K562 (cell line): ENCODE measurements around the gene ZNF48. TPM values are rescaled to one million over a fixed set of nuclear protein-coding genes. Genes with fewer than 3 reads are reported as not detected.

ENCODE experiments used
- ATF1 ChIP-seq, 2 experiments: fragments of 450-650 bp in 1 of 2; IDR thresholded peaks; 2 replicates each; pipeline ENCODE4 v1.6.1; 2016; ENCODE audit warnings: missing compliant biosample characterization in 1 of 2, missing genetic modification characterization in 1 of 2
- FOXM1 ChIP-seq, 2 experiments: fragments of 450-650 bp in 1 of 2; sonication (generic) in 1 of 2; formaldehyde crosslinking in 1 of 2; IDR thresholded peaks; 2 replicates each; pipeline versions ENCODE4 v1.6.1 to v1.9.0; 2017 to 2022; ENCODE audit warnings: low read depth in 2 of 2, mild to moderate bottlenecking in 2 of 2, missing genetic modification reagents in 1 of 2, moderate library complexity in 1 of 2
- MYC ChIP-seq, 2 experiments: fragments of 250-450 bp in 1 of 2; sonication (Bioruptor Pico) in 1 of 2; IDR thresholded peaks; 2 replicates each; pipeline versions ENCODE4 v1.5.1 to v1.6.1; 2012 to 2021; ENCODE audit warnings: low read depth in 2 of 2, borderline replicate concordance in 1 of 2, improper control_type of control experiment in 1 of 2, low read length in 1 of 2, mild to moderate bottlenecking in 1 of 2, moderate library complexity in 1 of 2
- RAD51 ChIP-seq: fragments of 450-650 bp; IDR thresholded peaks from 2 replicates; pipeline ENCODE4 v1.7.1; 2016; ENCODE audit warnings: low read depth, mild to moderate bottlenecking, borderline replicate concordance
- SMARCC2 ChIP-seq: fragments of 450-650 bp; IDR thresholded peaks from 2 replicates; pipeline ENCODE4 v1.6.1; 2017; ENCODE audit warnings: antibody characterized with exemption, moderate library complexity, mild to moderate bottlenecking, low read depth
- XRCC3 ChIP-seq: fragments of 450-650 bp; IDR thresholded peaks from 2 replicates; pipeline ENCODE4 v1.6.1; 2017; ENCODE audit warnings: mild to moderate bottlenecking, moderate library complexity
- ZBED1 ChIP-seq: IDR thresholded peaks from 2 replicates; pipeline ENCODE4 v1.6.1; 2014
- ZNF140 ChIP-seq: fragments of 250-450 bp; sonication (Bioruptor Pico); IDR thresholded peaks from 2 replicates; pipeline ENCODE4 v1.8.0; 2021; ENCODE audit warnings: moderate library complexity, mild to moderate bottlenecking, inconsistent platforms
- ZNF318 ChIP-seq, 2 experiments: fragments of 450-650 bp; IDR thresholded peaks; 2 replicates each; pipeline ENCODE4 v1.6.1; 2016; ENCODE audit warnings: mild to moderate bottlenecking in 2 of 2, borderline replicate concordance in 1 of 2, low read depth in 1 of 2, moderate library complexity in 1 of 2
- ZNF592 ChIP-seq: fragments of 450-650 bp; IDR thresholded peaks from 2 replicates; pipeline ENCODE4 v1.6.1; 2017; ENCODE audit warnings: antibody characterized with exemption, mild to moderate bottlenecking
- ZNF639 ChIP-seq, 2 experiments: fragments of 200-800 bp in 1 of 2; sonication (Bioruptor generic) in 1 of 2; sonication (generic) in 1 of 2; formaldehyde crosslinking in 1 of 2; IDR thresholded peaks in 1 of 2; conservative IDR thresholded peaks in 1 of 2; 2 replicates each; pipeline versions ENCODE4 v1.5.0 to v1.6.1; 2016 to 2020; ENCODE audit warnings: missing compliant biosample characterization in 1 of 2, missing genetic modification characterization in 1 of 2, missing genetic modification reagents in 1 of 2
- polyA plus RNA-seq, 8 experiments: library from polyadenylated mRNA; depleted of rRNA in 4 of 8; stranded (reverse) in 5 of 8; unstranded in 3 of 8; fragments of >200 nt; fragmentation: Nextera tagmentation in 2 of 8; fragmentation: Illumina TruSeq in 1 of 8; extraction: Ambion mirVana in 2 of 8; extraction: Trizol in 1 of 8; gene quantifications; 2 replicates each; pipeline versions ENCODE4 v1.2.1 to v1.2.3, GENCODE V29; 2011 to 2014; ENCODE audit warnings: inconsistent platforms in 1 of 8, missing spikeins in 1 of 8
- total RNA-seq, 7 experiments: library from RNA; depleted of rRNA in 6 of 7; stranded (reverse); fragments of >200 nt in 6 of 7; fragmentation: Illumina TruSeq in 2 of 7; extraction: Trizol in 2 of 7; gene quantifications; 2 replicates each; pipeline versions ENCODE4 v1.2.1 to v1.2.3, GENCODE V29; 2011 to 2021; ENCODE audit warnings: low replicate concordance in 1 of 7

ZNF48 gene
- total and polyA plus RNA-seq, 9 of the 15 experiments (the other 6 are each of a cell fraction or from before 2014, with no cell fraction given): 0.38 to 11.6 (median 4.7) TPM

GRCh38 chr16:30429678-30430427 lies 34.6 kb downstream of the ZNF48 start, which contains the start of gene DCTPP1 (continued):
- TF ChIP-seq ZNF318 (IDR thresholded peaks at IDR 0.05; ENCODE audit: borderline replicate concordance in 1 of 2, low read depth in 1 of 2): no peak
- TF ChIP-seq MYC (IDR thresholded peaks at IDR 0.05; ENCODE audit: low read depth, low read length): peak; percentile 88
- TF ChIP-seq MYC (CRISPR knock-in tag; IDR thresholded peaks at IDR 0.05; ENCODE audit: borderline replicate concordance, low read depth): peak; percentile 91; the same call in 1 of the 2 replicates
- no peak for TF ChIP-seq ZNF639 (CRISPR knock-in tag; conservative IDR thresholded peaks at IDR 0.05 in 1 of 2, IDR thresholded peaks at IDR 0.05 in 1 of 2)
- no peak for TF ChIP-seq ATF1 (CRISPR knock-in tag; IDR thresholded peaks at IDR 0.05)
- peak; percentile 91 for TF ChIP-seq ATF1 (tag; IDR thresholded peaks at IDR 0.05)
- no peak for TF ChIP-seq ZNF592
- TF ChIP-seq RAD51: no peak
- no peak for TF ChIP-seq SMARCC2
- TF ChIP-seq XRCC3: no peak
- TF ChIP-seq ZBED1: no peak
- no peak for TF ChIP-seq FOXM1 (IDR thresholded peaks at IDR 0.05; ENCODE audit: low read depth)
- 0 out of 2 replicates have a peak, but pooled peaks have one; percentile 30 for TF ChIP-seq FOXM1 (CRISPR knock-in tag; IDR thresholded peaks at IDR 0.05; ENCODE audit: low read depth)
- TF ChIP-seq ZNF140 (CRISPR knock-in tag): no peak
